C4-2B (cell line): ENCODE measurements around the gene FGD4.

Experiments used
- H3K27ac ChIP-seq: fragments of 450-650 bp; 2 replicates; pipeline ENCODE4 v1.5.1; 2017
- ZFX ChIP-seq: fragments of 450-650 bp; IDR thresholded peaks from 2 replicates; pipeline ENCODE4 v1.6.1; 2017
- TF ChIP-seq, protein P1 (sequence below): fragments of 450-650 bp; conservative IDR thresholded peaks from 2 replicates; pipeline ENCODE4 v1.5.1; 2017; ENCODE audit warnings: mild to moderate bottlenecking

FGD4 gene

DNA sequence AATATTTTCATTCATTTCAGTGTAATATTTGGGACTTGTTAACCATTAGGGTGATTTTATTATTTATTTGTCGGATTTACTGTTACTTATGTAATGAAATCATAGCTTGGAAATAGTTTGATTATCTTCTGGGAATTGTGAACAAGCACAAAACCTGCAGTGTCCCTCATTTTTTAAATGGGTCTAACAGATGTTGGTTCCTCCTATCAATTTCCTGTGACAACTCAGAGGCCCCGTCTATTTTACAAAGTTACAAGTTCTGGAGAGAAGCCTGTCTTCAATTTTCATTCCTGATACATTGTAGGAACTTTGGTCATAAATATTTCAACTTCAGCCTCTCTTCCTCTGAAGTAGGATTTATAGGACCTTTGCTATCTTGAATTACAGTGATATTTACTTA is 178.0 kb downstream of the FGD4 start:
- TF ChIP-seq ZFX = no peak
- TF ChIP-seq, protein P1, sequence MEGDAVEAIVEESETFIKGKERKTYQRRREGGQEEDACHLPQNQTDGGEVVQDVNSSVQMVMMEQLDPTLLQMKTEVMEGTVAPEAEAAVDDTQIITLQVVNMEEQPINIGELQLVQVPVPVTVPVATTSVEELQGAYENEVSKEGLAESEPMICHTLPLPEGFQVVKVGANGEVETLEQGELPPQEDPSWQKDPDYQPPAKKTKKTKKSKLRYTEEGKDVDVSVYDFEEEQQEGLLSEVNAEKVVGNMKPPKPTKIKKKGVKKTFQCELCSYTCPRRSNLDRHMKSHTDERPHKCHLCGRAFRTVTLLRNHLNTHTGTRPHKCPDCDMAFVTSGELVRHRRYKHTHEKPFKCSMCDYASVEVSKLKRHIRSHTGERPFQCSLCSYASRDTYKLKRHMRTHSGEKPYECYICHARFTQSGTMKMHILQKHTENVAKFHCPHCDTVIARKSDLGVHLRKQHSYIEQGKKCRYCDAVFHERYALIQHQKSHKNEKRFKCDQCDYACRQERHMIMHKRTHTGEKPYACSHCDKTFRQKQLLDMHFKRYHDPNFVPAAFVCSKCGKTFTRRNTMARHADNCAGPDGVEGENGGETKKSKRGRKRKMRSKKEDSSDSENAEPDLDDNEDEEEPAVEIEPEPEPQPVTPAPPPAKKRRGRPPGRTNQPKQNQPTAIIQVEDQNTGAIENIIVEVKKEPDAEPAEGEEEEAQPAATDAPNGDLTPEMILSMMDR = no peak
- H3K27ac ChIP-seq = no peak overlapping the region

GRCh38 chr12:32583534-32583933 is 184.2 kb downstream of the FGD4 start:
- TF ChIP-seq, protein P1 = no peak
- TF ChIP-seq ZFX = no peak
- no peak overlapping the region for H3K27ac ChIP-seq

DNA sequence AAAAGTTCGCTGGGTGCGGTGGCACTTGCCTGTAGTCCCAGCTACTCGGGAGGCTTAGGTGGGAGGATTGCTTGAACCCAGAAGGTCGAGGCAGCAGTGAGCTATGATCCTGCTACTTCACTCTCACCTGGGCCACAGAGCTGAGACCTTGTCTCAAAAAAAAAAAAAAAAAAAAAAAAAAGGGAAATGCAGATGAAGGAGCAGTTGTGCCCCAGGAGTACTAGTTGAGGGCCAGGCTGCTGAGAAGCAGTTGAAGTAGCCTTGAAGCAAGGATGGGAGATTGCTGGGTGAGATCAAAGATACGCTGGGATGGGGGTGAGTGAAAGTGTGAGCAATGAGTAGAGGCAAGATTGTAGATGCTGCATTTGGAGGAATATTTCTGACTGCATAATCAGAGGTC is 186.3 kb downstream of the FGD4 start:
- H3K27ac ChIP-seq = no peak overlapping the region
- TF ChIP-seq, protein P1 = no peak
- no peak for TF ChIP-seq ZFX

DNA sequence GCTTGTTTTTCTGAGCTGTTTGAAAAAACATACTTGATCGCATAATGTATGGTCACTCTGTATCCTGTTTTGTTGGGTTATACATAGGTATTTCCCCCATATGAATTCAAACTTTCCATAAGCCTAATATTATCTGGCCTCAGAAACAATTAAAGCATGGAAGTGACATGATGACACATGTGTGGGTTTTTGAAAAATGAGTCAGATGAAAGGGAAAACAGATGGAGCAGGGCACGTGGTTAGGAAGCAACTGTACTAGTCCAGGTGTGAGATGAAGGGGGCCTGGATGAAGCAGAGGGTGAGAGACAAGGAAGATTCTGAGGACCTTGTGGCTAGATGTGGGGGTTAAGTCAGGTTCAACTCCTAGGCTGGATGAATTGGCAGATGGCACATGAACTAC is 187.0 kb downstream of the FGD4 start:
- TF ChIP-seq ZFX = no peak
- TF ChIP-seq, protein P1 = no peak
- no peak overlapping the region for H3K27ac ChIP-seq

DNA sequence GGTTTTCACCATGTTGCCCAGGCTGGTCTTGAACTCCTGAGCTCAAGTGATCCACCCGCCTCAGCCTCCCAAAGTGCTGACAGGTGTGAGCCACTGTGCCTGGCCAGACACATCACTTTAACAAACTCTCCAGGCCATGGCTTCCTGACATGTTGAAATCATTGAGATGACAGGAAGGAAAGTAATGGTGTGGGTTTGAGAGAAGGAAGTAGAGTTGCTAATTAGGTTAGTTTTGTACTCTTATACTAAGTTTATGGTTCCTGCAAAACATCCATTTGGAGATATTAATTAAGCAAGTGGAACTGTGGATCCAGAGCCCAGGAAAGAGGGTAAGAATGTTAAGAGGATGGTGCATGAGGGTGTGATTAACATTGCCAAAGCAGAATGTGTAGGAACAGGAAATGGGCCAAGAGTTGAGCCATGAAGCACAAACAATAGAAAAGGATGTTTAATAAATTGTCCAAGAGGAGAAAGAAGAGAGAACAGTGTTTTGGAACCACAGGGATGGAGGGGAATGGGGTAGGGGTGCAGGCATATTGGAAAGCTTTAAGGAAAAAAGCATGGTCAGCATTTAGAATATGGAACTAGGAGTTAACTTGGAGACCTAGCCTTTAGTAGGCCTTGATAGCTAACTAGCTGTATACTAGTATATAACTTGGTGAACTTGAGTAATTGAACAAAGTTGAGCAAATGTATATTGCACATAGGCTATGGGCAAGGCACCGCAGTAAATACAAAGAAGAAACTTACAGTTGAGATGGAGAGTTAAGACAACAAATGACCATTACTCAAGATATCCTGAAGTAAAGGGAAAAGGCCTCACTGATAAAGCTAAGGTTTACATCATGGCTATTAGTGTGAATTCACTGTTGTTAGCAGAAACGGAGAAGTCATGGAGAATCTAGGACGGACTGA is 188.5 kb downstream of the FGD4 start:
- no peak overlapping the region for H3K27ac ChIP-seq
- TF ChIP-seq ZFX = no peak

- TF ChIP-seq, protein P1 = no peak
- no peak for TF ChIP-seq ZFX
- no peak overlapping the region for H3K27ac ChIP-seq
Measured at GRCh38 chr12:32588604-32589003, 189.2 kb downstream of the FGD4 start.

DNA sequence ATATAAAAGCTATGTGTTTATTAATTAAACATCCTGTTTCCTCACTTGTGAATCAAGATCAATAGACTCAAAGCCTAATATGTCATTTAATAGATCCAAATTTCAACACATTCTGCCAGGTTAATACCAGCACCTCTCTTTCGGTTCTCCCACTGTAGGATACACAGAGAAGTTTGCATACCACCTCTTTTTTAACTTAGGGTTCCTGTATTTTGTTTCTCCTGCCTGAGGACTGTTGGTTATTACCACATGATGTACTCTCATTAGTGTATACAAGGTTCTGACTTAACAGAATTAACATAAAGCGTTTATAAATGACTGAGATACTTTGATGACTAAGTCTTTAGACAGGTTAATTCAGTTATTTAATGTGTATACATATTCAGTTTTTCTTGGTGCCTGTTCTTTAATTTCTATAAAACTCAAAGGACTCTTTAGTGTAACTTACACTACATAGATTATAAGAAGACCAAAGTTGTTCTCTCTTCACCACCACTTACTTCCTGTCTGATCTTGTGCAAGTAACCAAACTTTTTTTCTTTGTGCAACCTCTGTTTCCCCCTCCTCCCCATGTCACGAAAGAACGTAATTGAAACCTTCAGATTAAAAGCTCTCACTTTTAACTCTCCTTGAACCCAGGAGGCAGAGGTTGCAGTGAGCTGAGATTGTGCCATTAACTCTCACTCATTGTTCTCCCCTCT is 190.0 kb downstream of the FGD4 start:
- TF ChIP-seq, protein P1 = no peak
- TF ChIP-seq ZFX = no peak
- H3K27ac ChIP-seq = no peak overlapping the region
